Neural cell (in vitro differentiated cells): ENCODE data around the gene FAM217A. TPM values are rescaled to one million over a fixed set of nuclear protein-coding genes. Genes with fewer than 3 reads are reported as not detected.

Experiments used
- H2AFZ ChIP-seq: fragments of 200-600, 300-800 bp; sonication (generic), shearing (Covaris generic); 2 replicates; pipeline ENCODE4 v1.6.0; 2014; ENCODE audit warnings: low read depth, mild to moderate bottlenecking, antibody characterized with exemption, low read length, moderate library complexity
- H3F3A ChIP-seq: fragments of 200-600 bp; shearing (Covaris generic); 2 replicates; pipeline ENCODE4 v1.6.1; 2016; ENCODE audit warnings: mild to moderate bottlenecking, moderate library complexity, mixed read lengths, antibody characterized with exemption, low read length; ENCODE audit not compliant: insufficient read depth, poor library complexity, severe bottlenecking
- H3K27ac ChIP-seq: fragments of 200-600, 300-800 bp; sonication (generic), shearing (Covaris generic); 2 replicates; pipeline ENCODE4 v1.5.1; 2014; ENCODE audit warnings: mild to moderate bottlenecking, low read length, moderate library complexity
- H3K27me3 ChIP-seq: fragments of 300-800, 200-600 bp; sonication (generic), shearing (Covaris generic); 2 replicates; pipeline ENCODE4 v1.6.0; 2014; ENCODE audit warnings: mild to moderate bottlenecking, low read depth, low read length, moderate library complexity; ENCODE audit not compliant: insufficient read depth
- H3K36me3 ChIP-seq: fragments of 300-800, 200-600 bp; sonication (generic), shearing (Covaris generic); 2 replicates; pipeline ENCODE4 v1.5.1; 2014; ENCODE audit warnings: mild to moderate bottlenecking, antibody characterized with exemption, low read length, moderate library complexity; ENCODE audit not compliant: insufficient read depth
- H3K4me2 ChIP-seq: fragments of 300-800, 200-600 bp; sonication (generic), shearing (Covaris generic); 2 replicates; pipeline ENCODE4 v1.6.0; 2014; ENCODE audit warnings: mild to moderate bottlenecking, low read length
- H3K4me3 ChIP-seq: fragments of 300-800, 200-600 bp; sonication (generic), shearing (Covaris generic); 2 replicates; pipeline ENCODE4 v1.5.1; 2014; ENCODE audit warnings: mild to moderate bottlenecking, low read length, moderate library complexity
- H3K79me2 ChIP-seq: fragments of 200-600 bp; shearing (Covaris generic); replicated peaks from 2 replicates; pipeline ENCODE4 v1.6.0; 2014; ENCODE audit warnings: mild to moderate bottlenecking, low read length, moderate library complexity; ENCODE audit not compliant: insufficient read depth
- H3K9ac ChIP-seq: fragments of 300-800, 200-600 bp; sonication (generic), shearing (Covaris generic); 2 replicates; pipeline ENCODE4 v1.6.1; 2016; ENCODE audit warnings: mild to moderate bottlenecking, low read length, mixed read lengths
- H3K9me2 ChIP-seq: fragments of 200-600 bp; shearing (Covaris generic); 2 replicates; pipeline ENCODE4 v1.6.1; 2016; ENCODE audit warnings: mild to moderate bottlenecking, low read length, mixed read lengths; ENCODE audit not compliant: insufficient read depth
- H3K9me3 ChIP-seq: fragments of 200-600, 300-800 bp; sonication (generic), shearing (Covaris generic); 2 replicates; pipeline ENCODE4 v1.6.1; 2016; ENCODE audit warnings: mild to moderate bottlenecking, mixed run types, low read length, moderate library complexity, mixed read lengths
- H4K20me1 ChIP-seq: fragments of 200-600 bp; shearing (Covaris generic); 2 replicates; pipeline ENCODE4 v1.6.1; 2016; ENCODE audit warnings: mild to moderate bottlenecking, mixed run types; ENCODE audit not compliant: insufficient read depth
- CTCF ChIP-seq: fragments of 450-650 bp; IDR thresholded peaks from 2 replicates; pipeline ENCODE4 v1.5.1; 2014; ENCODE audit warnings: antibody characterized with exemption, mild to moderate bottlenecking, moderate library complexity; ENCODE audit not compliant: poor library complexity, severe bottlenecking
- EP300 ChIP-seq: fragments of 450-650 bp; conservative IDR thresholded peaks from 2 replicates; pipeline ENCODE4 v1.6.1; 2014; ENCODE audit warnings: antibody characterized with exemption, mild to moderate bottlenecking, moderate library complexity; ENCODE audit not compliant: poor library complexity, severe bottlenecking
- EZH2 ChIP-seq: fragments of 200-600, 300-800 bp; shearing (Covaris generic), sonication (generic); IDR thresholded peaks from 2 replicates; pipeline ENCODE4 v1.6.1; 2014; ENCODE audit warnings: antibody characterized with exemption, low read length, borderline replicate concordance, mild to moderate bottlenecking; ENCODE audit not compliant: insufficient read depth, poor library complexity, severe bottlenecking
- MXI1 ChIP-seq: fragments of 450-650 bp; conservative IDR thresholded peaks from 2 replicates; pipeline ENCODE4 v1.6.1; 2014; ENCODE audit warnings: antibody characterized with exemption, mild to moderate bottlenecking; ENCODE audit not compliant: poor library complexity, severe bottlenecking
- POLR2AphosphoS5 ChIP-seq: IDR thresholded peaks from 2 replicates; pipeline ENCODE4 v1.6.1; 2012
- RAD21 ChIP-seq: fragments of 450-650 bp; conservative IDR thresholded peaks from 2 replicates; pipeline ENCODE4 v1.6.1; 2014; ENCODE audit warnings: antibody characterized with exemption, mild to moderate bottlenecking, moderate library complexity
- REST ChIP-seq: IDR thresholded peaks from 2 replicates; pipeline ENCODE4 v1.6.1; 2012; ENCODE audit warnings: borderline replicate concordance
- SMC3 ChIP-seq: fragments of 450-650 bp; conservative IDR thresholded peaks from 2 replicates; pipeline ENCODE4 v1.6.1; 2014; ENCODE audit warnings: antibody characterized with exemption, mild to moderate bottlenecking, moderate library complexity; ENCODE audit not compliant: poor library complexity
- TAF1 ChIP-seq: IDR thresholded peaks from 2 replicates; pipeline ENCODE4 v1.6.1; 2012; ENCODE audit warnings: low read depth
- polyA plus RNA-seq: library from polyadenylated mRNA; depleted of rRNA; stranded (reverse); fragments of >200 nt; gene quantifications from 2 replicates; pipeline ENCODE4 v1.2.3, GENCODE V29; 2014

FAM217A gene
- polyA plus RNA-seq, 1 donor from 2014 or later, result not detected

DNA sequence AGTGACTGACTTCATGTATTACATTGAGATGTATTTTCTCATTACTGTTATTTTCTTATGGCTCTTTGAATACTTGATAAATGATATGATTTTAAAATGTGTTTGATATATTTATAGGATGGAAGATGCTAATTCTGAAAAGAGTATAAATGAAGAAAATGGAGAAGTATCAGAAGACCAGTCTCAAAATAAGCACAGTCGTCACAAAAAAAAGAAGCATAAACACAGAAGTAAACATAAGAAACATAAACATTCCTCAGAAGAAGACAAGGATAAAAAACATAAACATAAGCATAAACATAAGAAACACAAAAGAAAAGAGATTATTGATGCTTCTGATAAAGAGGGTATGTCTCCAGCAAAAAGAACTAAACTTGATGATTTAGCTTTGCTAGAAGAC is 47.5 kb downstream of the FAM217A start:
- Histone ChIP-seq H3K27ac (no peak overlapping the region), H3K27me3 (no peaks in the 10 kb centered on the region), H2AFZ (no peak overlapping the region), H3K4me3 (no peak overlapping the region), H3K36me3 (no peaks in the 10 kb centered on the region), H3K4me2 (no peak overlapping the region), H4K20me1 (no peaks in the 10 kb centered on the region), H3K9me2 (no peaks in the 10 kb centered on the region), H3F3A (no peaks in the 10 kb centered on the region), H3K9me3 (no peaks in the 10 kb centered on the region), H3K79me2 (peaks cover 78% of the 10 kb centered on the region), H3K9ac (no peak overlapping the region)
- no peak for TF ChIP-seq EP300
- no peak for TF ChIP-seq MXI1
- no peak for TF ChIP-seq POLR2AphosphoS5
- no peak for TF ChIP-seq CTCF
- no peak for TF ChIP-seq TAF1
- TF ChIP-seq SMC3, result no peak
- TF ChIP-seq REST, result no peak
- TF ChIP-seq EZH2, result no peak
- no peak for TF ChIP-seq RAD21

DNA sequence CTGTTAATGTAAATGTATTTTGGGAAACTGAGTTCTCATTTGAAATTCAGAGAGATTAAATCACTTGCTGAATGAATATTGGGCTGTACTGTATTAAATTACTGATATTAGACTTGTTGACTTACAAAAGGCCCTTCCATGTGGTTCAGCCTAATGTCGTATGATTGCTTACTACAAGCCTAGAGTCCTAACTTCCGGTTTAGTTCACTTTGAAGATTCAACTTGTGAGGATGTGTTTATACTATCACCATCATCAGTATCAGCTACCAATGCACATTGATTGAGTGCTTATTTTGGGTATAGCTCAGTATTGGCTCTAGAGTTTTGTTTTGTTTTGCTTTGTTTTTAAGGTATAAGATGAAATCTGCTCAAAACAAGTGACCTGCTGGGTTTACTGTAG is 48.3 kb downstream of the FAM217A start:
- Histone ChIP-seq H4K20me1 (no peaks in the 10 kb centered on the region), H3K4me2 (no peak overlapping the region), H3K27me3 (no peaks in the 10 kb centered on the region), H3K4me3 (no peak overlapping the region), H3K9ac (no peak overlapping the region), H3K9me3 (no peaks in the 10 kb centered on the region), H3K79me2 (peaks cover 78% of the 10 kb centered on the region), H3K27ac (no peak overlapping the region), H3K36me3 (no peaks in the 10 kb centered on the region), H3K9me2 (no peaks in the 10 kb centered on the region), H2AFZ (no peak overlapping the region), H3F3A (no peaks in the 10 kb centered on the region)
- TF ChIP-seq EZH2, result no peak
- no peak for TF ChIP-seq REST
- TF ChIP-seq CTCF, result no peak
- TF ChIP-seq SMC3, result no peak
- no peak for TF ChIP-seq RAD21
- TF ChIP-seq TAF1, result no peak
- no peak for TF ChIP-seq POLR2AphosphoS5
